Measurements from ENCODE around the gene PNLIP. TPM values are rescaled to one million over a fixed set of nuclear protein-coding genes. Genes with fewer than 3 reads are reported as not detected.

The PNLIP gene
- total RNA-seq, 4 donors from 2014 or later: not detected

DNA sequence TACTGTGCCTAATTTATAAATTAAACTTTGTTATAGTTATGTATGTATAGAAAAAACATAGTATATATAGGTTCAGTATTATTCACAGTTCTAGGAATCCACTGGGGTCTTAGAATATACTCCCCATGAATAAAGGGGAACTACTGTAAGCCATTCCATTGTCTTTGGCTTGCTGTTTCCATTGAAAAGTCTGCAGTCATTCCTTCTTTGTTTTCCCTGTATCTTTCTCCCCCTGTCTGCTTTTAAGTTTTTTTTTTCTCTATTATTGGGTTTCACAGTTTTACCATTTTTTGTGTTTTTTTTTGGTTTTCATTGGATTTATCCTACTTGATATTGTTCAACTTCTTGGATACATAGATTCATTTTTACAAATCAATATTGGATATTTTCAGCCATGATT lies 6.7 kb upstream of the PNLIP start:
- Histone ChIP-seq H3K4me3 (no peak overlapping the region), H3K27me3 (no peaks in the 10 kb centered on the region), H3K4me1 (no peaks in the 10 kb centered on the region), H3K27ac (no peak overlapping the region), H3K36me3 (no peaks in the 10 kb centered on the region), H3K9me3 (no peaks in the 10 kb centered on the region)
- no peak for TF ChIP-seq POLR2AphosphoS5 (IDR thresholded peaks at IDR 0.05)
- TF ChIP-seq, protein P1, sequence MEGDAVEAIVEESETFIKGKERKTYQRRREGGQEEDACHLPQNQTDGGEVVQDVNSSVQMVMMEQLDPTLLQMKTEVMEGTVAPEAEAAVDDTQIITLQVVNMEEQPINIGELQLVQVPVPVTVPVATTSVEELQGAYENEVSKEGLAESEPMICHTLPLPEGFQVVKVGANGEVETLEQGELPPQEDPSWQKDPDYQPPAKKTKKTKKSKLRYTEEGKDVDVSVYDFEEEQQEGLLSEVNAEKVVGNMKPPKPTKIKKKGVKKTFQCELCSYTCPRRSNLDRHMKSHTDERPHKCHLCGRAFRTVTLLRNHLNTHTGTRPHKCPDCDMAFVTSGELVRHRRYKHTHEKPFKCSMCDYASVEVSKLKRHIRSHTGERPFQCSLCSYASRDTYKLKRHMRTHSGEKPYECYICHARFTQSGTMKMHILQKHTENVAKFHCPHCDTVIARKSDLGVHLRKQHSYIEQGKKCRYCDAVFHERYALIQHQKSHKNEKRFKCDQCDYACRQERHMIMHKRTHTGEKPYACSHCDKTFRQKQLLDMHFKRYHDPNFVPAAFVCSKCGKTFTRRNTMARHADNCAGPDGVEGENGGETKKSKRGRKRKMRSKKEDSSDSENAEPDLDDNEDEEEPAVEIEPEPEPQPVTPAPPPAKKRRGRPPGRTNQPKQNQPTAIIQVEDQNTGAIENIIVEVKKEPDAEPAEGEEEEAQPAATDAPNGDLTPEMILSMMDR (IDR thresholded peaks at IDR 0.05): no peak
- TF ChIP-seq POLR2A (IDR thresholded peaks at IDR 0.05): no peak
- no peak for TF ChIP-seq EP300 (IDR thresholded peaks at IDR 0.05)
- no peak for DNase-seq (ENCODE audit: low spot score in 2 of 2)

DNA sequence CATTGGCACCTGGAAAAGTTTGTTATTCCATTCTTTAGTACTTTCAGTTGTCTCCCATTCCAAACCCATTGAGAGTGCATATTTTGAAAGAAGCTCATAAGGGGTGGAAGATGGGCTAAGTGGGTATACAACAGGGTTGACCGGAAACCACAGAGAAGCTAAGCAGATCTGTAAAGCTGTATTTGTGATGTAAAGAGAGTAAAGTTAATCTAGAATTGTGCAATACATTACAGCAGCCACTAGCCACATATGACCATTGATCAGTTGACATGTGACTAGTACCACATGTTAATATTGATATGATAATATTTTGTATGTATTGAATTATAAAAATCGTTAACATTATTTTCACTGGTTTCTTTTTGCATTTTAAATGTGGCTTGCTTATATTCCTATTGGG lies 4.9 kb upstream of the PNLIP start:
- no peaks in the 10 kb centered on the region for H3K36me3 ChIP-seq
- no peaks in the 10 kb centered on the region for H3K9me3 ChIP-seq
- H3K27me3 ChIP-seq: no peaks in the 10 kb centered on the region
- H3K27ac ChIP-seq: no peak overlapping the region
- DNase-seq (ENCODE audit: low spot score in 2 of 2): no peak
- H3K4me1 ChIP-seq: no peaks in the 10 kb centered on the region
- no peak for TF ChIP-seq POLR2A (IDR thresholded peaks at IDR 0.05)
- TF ChIP-seq, protein P1 (IDR thresholded peaks at IDR 0.05): no peak
- no peak for TF ChIP-seq EP300 (IDR thresholded peaks at IDR 0.05)
- no peak for TF ChIP-seq POLR2AphosphoS5 (IDR thresholded peaks at IDR 0.05)
- H3K4me3 ChIP-seq: no peak overlapping the region
- WGBS: 92% methylated on average over 2 of the region's 2 CpGs

DNA sequence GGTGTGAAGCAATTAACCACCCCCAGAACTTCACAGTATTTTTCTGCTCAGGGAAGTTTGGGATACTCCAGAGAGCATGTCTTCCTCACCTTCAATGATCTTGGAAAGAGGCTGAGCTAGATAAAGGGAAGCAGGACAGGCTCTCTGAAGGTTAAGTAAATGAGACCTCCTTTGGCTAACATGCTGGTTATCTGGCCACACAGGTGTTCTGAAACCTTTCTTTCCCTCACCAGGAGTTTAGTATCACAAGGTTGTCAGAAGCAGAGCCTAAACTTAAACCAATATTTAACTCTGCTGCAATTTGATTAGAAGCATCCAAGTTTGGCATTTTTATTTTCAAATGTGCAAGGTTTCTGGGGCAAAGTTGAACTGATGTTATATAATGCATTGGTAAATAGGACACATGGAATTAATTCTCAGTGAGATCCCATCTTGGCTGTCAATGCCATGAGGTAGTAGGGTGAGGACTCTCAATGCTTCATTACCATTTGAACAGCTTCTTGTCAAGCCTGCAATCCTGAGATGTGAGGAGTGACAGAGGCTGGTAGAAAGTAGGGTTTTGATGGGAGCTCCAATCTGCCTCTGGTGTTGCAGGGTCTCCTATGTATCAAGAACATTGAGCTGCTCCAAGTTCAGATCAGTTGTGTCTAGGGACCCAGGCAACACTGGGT lies 3.6 kb upstream of the PNLIP start:
- Histone ChIP-seq H3K27me3 (no peaks in the 10 kb centered on the region), H3K4me1 (no peaks in the 10 kb centered on the region), H3K27ac (no peak overlapping the region), H3K4me3 (no peak overlapping the region), H3K36me3 (no peaks in the 10 kb centered on the region), H3K9me3 (no peaks in the 10 kb centered on the region)
- DNase-seq (ENCODE audit: low spot score in 2 of 2): no peak
- TF ChIP-seq POLR2A (IDR thresholded peaks at IDR 0.05) (no peak), POLR2AphosphoS5 (IDR thresholded peaks at IDR 0.05) (no peak), EP300 (IDR thresholded peaks at IDR 0.05) (no peak)
- TF ChIP-seq, protein P1 (IDR thresholded peaks at IDR 0.05): no peak

DNA sequence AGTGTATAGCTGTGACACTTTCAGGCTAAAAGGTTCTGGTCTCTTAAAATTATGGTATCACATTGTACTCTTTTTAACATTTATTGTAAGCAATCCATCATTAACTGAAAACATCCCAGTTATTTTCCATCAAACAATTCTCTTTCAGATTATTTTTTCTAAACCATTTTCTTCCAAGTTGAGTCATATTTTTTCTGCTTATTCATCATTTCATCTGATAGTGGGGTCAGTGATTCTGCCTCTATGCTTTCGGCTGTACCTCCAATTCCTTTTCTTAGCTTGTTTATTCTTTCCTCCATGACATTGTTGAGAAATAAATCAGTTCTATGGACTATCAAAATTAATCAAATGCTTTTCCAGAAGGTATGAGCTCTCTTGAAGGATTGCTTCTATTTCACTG lies 609 bp upstream of the PNLIP start:
- TF ChIP-seq POLR2AphosphoS5 (IDR thresholded peaks at IDR 0.05): no peak
- DNase-seq (ENCODE audit: low spot score in 2 of 2): no peak
- Histone ChIP-seq H3K36me3 (no peaks in the 10 kb centered on the region), H3K4me3 (no peak overlapping the region), H3K4me1 (no peaks in the 10 kb centered on the region), H3K27me3 (no peaks in the 10 kb centered on the region), H3K27ac (no peak overlapping the region), H3K9me3 (no peaks in the 10 kb centered on the region)
- WGBS: 80% methylated on average over 1 of the region's 1 CpG

DNA sequence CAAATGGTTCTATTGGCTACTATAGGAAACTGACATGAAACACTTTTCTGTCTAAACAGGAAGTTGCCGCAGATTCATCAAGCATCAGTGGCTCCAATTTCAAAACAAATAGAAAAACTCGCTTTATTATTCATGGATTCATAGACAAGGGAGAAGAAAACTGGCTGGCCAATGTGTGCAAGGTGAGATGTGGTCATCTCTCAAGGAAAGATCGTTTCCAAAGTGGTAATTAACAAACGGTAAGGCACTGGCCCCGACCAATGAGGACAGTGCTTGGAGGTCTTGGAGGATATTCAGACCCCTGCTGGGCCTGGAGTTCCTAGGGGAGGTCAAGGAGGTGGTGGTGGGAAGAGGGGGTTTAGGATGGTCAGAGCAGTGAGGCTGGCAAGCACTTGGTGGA lies 2.6 kb downstream of the PNLIP start:
- 91% methylated on average over 5 of the region's 5 CpGs for WGBS
- H3K9me3 ChIP-seq: no peaks in the 10 kb centered on the region
- H3K4me3 ChIP-seq: no peak overlapping the region
- H3K27ac ChIP-seq: no peak overlapping the region
- no peaks in the 10 kb centered on the region for H3K27me3 ChIP-seq
- H3K4me1 ChIP-seq: no peaks in the 10 kb centered on the region
- no peak for TF ChIP-seq POLR2AphosphoS5 (IDR thresholded peaks at IDR 0.05)
- TF ChIP-seq, protein P1 (IDR thresholded peaks at IDR 0.05): no peak
- TF ChIP-seq POLR2A (IDR thresholded peaks at IDR 0.05): no peak
- no peak for TF ChIP-seq EP300 (IDR thresholded peaks at IDR 0.05)
- DNase-seq (ENCODE audit: low spot score in 2 of 2): no peak
- no peaks in the 10 kb centered on the region for H3K36me3 ChIP-seq
